CD4-positive, alpha-beta T cell treated with Interleukin-4 for 1 hour (primary cell): ENCODE data around the gene PRL.

ENCODE experiments used
- DNase-seq, 2 donors: peaks; one replicate each; pipeline ENCODE4 v3.0.0-alpha.2; 2020 to 2022

Gene PRL

DNA sequence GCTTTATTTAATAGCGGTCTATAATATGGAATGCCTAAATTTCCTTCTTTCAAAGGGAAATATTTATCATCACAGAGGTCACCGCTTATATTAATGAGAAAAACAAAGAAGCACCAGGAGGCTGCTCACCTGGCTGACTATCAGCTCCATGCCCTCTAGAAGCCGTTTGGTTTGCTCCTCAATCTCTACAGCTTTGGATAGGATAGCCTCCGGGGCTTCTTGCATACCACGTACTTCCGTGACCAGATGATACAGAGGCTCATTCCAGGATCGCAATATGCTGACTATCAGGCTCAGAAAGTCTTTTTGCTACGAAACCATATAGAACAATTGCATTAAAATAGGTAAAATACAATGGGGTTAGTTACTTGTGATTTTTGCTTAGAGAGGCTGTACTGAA, 6.8 kb downstream of the PRL start:
- DNase-seq = no peak

DNA sequence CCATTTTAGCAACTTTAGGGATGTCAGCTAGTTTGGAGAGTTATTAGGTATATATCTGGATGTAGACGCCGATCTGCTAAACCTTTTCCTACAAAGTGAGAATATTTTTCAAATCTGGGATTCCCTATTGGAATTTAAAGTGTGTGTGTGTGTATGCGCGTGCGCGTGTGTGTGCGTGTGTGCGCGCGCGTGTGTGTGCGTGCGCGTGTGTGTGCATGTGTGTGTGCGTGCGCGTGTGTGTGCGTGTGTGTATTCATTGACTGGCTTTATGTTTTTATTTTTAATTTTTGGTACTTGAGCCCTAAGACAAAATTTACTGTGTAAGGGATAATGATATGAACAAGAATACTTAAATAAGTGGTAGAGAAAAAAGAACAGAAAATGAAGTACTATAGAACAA, 8.1 kb downstream of the PRL start:
- DNase-seq = no peak

DNA sequence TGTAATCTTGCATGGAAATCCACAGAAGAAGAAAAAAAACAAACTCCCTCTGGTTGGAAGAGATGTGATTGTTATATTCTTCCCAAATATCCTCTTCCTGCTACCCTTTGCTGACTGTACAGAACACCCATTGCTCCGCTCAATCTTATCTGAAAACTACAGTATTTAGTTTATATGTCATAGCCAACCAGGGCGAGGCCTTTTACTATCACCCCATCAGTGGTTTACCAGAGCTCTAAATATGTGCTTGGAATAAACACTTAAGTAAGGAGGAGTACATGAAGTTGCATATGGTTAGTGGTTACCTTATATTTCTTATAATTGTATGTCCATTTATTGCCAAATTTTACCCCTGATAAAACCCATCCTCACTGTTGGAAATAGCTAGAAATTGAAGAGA, 12.2 kb downstream of the PRL start:
- no peak for DNase-seq

DNA sequence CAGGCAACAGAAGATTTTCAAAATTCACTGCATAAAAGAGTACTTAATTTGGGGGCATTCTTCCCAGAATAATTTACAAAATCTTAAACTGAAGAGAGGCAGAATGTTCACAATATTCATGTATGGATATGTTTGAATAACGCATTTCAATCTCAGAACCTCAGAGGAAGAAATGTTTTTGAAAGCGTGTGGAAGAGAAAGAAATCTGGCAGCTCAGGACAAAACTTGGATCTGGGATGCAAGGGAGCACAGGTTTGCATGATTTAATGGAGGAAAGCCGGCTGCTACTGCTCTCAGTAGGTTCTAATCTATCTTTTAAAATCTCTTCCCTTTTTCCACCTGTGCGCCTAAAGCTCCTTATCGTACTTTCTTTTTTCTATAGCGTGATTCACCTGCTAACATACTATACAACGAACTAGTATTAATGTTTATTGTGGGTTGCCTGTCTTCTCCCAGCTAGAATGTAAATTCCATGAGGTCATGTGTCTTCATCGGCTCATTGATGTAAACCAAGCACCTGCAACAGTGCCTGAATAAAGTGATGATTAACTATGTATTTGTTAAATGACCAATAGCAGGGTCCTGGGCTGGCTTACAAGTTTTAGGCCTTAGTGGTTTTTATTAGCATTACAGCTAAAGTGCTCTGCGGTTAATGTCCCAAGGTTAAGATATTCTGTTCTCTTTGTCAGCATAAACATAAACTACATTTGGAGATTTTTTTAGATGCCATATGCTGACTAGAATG, 15.3 kb downstream of the PRL start:
- no peak for DNase-seq

DNA sequence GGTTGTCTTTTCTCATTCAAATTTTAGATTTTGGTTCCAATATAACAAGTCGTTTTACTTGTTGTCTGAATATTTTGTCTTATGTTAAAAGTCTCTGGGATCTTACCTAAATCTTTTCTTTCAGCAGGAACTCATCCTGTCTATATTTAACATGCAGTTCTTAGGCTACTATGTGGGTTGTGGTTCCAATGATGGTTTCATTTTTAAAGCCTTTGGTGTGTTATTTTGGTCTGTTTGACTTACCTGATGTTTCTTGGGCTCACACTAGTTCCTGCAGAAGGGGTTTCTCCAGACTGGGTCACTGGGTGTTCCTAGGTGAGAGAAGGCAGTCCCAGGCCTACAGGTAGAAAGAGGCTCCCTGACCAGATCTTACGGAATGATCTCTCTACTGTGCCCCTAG, 17.4 kb downstream of the PRL start:
- DNase-seq = no peak

DNA sequence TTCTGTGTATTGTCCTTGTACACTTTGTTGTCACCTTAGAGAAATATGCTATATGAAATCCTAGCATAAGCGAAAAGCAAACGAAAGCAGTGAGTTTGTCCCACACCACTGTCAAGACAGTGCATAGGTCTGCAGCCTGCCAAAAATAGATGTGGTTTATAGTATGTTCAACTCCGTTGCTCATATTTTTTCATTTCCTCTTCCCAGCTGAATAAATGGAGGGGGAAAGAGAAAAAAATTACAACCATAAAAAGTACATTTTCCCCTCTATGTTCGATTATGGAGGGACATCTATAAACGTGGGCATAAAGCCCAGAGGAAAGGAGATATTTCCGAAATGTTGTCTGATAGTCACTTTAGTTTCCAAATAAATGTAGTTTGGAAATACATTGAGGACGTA, 25.8 kb downstream of the PRL start:
- DNase-seq = no peak

DNA sequence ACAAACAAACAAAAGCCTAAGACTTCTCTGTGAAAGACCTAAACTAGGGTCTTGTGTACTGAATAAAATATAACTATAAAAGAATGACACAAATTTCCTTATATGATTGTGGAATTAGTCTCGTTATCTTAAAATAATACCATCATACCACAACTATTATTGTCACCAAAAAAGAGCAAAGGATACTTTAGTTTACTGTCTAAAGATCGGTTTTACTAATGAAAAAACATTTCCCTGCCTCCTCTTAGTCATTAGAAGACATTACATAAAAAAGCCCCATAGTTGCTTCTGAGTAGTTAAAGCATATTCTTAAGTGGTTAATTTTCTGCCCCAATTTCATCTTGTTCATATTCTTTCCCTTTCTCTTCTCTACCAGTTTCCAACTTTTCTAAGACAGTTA, 33.1 kb downstream of the PRL start:
- no peak for DNase-seq

DNA sequence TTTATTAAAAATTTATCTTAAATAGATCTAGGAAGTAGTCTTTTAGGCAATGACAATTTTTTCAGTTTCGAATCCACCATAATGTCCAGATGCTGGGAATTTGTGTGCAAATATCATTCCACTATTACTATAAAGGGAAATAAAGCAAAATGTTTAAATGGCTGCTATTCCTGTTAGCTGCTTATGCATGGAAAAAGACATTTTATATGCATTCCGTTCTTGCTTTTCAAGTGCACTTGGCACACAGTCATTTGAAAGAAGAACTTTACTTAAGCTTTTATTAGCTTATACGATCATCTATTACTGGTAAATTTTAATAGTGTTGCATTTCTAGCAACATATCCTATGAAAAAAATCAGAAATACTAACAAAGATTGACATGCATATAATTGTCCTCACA, 42.0 kb downstream of the PRL start:
- DNase-seq = no peak

DNA sequence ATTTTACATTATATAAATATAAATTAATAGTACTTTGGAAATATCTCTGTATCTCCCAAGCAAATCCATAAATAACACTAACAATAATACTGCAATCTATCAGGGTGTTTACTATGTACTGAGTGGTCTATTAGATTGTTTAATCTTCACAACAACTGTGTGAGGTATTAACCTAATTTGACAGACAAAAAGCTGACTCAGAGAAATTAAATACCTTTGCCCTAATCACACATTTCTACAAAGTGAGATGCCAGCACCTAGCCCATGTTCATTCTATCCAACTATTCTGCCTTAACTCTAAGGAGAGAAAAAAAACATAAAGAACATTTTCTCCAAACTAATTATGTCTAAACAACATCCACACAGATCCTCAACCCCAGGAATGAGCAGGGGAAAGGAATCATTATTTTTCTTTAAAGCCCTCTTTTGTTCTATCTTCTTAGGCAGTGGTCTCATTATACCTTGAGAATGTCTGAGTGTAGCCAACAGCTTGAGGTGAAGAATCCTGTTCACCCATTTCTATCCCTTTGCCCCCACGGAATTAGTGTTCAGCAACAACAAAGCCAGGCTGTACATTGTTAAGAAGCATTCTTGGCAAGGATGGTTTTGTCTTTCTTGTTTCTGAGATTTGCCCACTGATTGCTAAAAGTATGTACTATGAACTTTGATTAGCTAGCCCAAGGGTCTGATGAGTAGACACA, 42.7 kb downstream of the PRL start:
- DNase-seq = no peak

DNA sequence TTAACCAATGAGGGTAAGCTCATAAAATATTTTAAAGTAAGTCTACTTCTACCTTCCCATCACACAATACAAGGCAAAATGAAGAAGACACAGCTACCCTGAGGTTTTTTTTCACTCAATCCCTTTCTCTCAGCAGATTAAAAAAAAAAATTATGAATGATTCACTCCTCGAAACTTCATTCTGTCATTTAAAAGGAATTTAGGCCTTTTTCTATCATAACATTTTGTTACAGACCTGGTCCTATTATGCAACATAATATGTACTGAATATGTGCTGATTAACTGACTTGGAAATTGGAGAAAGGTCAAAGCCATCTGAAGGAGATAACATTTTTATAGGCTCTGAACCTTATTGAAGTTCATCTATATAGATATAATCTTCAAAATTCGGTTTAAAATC, 45.5 kb downstream of the PRL start:
- DNase-seq = no peak

DNA sequence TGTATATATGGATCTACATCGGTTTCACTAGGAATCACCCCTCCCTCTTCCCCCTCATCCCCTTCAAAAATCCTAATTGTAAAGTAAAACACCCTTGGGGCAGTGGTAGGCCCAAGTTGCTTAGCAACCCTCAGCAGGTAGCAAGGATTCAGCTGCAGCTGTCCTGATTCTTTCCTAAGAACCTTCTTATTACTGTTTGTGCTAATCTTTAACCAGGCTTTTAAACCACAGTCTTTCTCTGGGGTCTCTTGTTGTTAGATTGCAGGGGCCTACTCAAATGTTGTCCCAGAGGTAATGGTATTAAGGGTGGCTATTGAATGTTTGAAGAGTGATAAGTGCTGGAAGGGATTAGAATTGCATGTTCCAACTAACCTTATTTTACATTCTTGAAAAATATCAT, 46.4 kb downstream of the PRL start:
- DNase-seq = no peak

DNA sequence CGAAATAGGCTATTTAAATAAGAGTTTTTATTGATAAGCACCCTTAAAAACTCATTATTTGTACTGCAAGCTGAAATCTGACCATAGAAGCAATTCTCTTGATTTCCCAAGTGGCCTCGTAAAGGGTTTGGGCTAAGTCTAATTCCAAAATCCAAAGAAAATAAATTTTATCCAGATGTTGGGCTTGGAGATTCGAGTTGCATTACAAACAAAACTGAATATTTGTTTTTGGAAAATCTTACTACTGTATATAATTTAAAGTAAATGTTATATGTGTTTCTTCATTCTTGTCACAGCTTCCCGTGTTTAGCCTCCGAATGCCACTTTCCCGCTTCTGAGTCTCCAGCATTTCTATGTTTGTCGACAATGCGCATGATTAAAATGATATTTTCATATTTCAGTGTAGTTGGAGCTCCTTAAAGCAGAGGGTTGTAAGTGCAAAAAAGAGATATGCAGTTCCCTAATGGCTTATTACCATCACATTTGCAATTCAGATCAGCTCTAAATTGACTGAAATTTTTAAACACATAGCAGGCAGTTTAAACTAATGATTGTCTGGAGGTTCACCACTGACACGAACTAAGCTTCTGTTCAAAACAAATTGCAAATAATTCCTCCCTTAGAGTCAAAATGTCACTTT, 47.0 kb downstream of the PRL start:
- no peak for DNase-seq

DNA sequence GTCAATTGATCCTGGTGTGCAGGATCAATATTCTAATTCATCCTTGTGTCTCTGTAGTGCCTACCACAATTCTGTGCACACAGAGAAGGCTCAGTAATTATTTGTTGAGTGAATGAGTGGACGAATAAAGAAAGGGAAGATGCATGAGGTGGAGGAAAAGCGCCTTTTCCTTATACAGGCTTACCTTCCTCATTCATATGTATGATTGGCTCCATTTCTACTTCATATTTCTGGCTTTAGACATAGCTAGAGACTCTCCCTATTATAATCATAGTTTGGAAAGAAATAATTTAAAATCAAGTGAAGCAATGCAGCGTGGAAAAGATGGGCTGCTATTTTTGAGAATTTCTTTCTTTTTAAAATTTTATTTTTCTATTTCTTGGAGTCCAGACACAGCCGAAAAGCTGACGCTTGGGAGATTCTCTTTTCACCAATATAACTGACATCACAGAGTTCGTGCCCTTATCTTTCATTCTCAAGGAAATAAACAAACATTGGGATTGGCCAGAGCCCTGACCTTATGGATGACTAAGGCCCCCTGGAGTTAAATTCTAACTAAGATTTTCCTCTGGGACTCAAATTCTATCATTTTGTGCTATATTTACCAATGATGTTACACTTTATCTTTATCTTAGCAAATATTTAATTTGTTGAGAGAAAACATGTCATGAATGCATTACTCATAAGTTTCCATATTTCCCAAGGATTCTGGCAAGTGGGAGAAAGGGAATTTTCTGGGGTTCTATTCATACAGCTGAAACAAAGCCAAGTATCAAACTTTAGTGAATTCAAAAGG, 48.1 kb downstream of the PRL start:
- no peak for DNase-seq

DNA sequence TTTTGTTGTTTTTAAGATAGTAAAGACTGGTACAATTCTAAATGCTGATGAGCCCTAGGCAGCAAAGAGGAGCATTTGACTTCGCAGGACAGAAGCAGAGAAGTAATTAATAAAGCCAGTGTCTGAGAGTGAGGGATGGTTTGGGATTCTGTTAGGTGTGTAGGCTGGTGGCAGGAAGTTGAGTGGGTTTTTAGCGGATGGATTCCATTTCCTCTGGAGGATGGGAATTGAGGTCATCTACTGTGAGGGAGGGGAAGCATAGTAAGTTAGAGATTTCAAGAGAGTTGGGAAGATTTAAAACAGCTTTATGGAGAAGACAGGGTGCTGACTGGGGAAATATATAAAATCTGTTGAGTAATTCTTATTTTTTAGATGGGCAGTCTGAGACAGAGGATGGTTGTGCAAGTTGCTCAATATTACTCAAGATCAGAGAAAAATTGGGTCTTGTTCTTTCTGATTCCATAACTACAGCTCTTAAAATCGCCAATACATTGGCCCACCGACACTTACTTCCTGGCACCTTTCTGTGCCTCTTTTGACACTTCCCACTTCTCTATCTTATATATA, 48.8 kb downstream of the PRL start:
- DNase-seq = no peak

DNA sequence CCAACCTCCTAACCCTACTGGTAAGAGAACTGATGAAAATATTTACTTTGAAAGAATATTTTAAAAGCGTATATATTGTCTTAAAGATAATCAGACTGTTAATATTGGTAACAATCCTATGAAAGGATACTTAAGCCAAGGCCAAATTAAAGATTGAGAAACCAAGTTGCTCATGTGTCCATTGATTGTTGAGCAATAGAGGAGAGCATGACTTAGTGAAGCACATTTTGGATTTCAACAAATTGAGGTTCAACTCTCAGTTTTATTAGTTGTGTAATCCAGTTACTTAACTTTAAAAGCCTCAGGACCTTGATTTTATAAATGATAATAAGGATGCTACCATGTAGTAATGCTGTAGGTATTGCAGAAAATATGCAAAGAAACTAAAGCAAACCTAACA, 56.8 kb downstream of the PRL start:
- no peak for DNase-seq

DNA sequence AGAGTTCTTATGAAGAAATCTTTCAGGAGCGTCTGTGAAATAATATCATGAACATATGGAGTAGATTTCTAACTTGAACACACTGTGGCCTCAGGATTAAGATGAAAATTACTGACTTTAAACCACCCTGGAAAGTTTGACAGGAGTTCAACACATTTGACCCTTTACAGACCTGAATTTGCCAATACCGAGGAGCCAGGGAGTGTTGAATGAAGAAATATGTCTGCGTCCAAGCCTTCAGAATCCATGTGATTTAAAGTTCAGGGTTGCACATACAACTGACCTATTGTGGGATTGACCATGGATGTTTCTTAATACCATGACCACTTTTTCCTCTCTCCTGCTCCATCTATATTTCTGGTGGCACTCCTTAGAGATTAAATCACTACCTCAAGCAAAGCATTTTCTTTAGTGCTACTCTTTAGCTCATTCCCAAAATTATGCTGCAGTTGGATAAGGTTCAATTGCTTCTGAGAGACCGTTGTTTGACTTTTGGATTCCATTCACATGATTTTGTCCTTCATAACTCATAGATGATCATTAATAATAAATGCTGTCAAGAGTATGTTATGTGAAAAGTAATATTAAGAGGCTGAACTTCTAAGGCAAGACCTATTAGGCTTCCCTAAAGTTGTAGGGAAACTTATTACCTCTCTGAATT, 57.4 kb downstream of the PRL start:
- DNase-seq = no peak

DNA sequence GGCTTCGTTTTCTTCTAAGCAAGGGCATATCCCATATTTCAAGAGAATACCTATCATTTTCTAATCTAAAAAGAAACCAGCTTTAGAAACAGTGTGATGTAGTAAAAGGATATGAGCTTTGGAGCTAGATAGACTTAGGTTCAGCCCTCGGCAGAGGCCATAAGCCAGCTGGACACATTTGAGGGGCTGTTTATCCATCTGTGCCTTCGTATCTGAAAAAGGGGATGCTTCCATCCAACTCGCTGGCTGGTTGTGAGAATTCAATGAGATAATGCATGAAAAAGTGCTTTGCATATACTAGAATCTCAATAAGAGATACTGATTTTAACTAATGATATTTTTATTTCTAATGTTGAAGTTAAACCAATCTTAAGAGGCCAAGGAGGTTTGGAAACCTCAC, 58.0 kb downstream of the PRL start:
- DNase-seq = no peak

DNA sequence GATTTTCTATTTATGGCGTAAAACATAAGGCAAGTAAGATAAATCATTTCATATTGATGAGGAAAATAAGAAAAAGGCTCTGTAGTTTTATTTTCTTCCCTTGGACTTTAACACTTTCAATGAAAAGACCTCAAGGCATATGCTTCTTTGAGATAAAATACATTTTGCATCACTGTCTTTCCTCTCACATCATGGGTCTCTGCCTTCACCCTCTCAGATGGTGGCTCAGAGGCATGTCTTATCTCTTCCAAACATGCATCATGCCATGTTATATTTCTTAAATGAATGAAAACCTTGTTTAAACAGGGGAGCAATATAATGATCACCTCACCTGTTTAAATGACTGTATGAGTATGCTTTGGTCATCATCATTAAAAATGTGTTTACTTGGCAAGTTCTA, 59.3 kb downstream of the PRL start:
- DNase-seq = no peak
